Activated T-helper 1 cell treated with anti-CD3 and anti-CD28 coated beads, Interleukin-12 subunit alpha, Interleukin-12 subunit beta, Interleukin-2, Interleukin-4 antibody, amounts not matched to agents 30 ng/mL and 10 ng/mL and 1 ng/mL, durations not matched to agents 14 hours and 24 hours and 36 hours (primary cell): ENCODE measurements around the gene PNN. TPM values are rescaled to one million over a fixed set of nuclear protein-coding genes. Genes with fewer than 3 reads are reported as not detected.
A peak's percentile ranks its signal among the peaks of the same experiment; 100 is the strongest.
"Not testable (repeated sequence)": the region's sequence is repeated elsewhere in the genome, so short reads cannot be mapped to it uniquely, and the experiment has no call there.

Experiments
- DNase-seq: peaks from one replicate; pipeline ENCODE4 v3.0.0; 2021; ENCODE audit warnings: low spot score
- H3K27ac Mint-ChIP-seq: one replicate; pipeline ENCODE4 v1.8.0; 2021; ENCODE audit warnings: mild to moderate bottlenecking, mixed read lengths
- H3K27me3 Mint-ChIP-seq: one replicate; pipeline ENCODE4 v1.8.0; 2022; ENCODE audit warnings: mild to moderate bottlenecking, moderate library complexity, mixed read lengths; ENCODE audit not compliant: insufficient read depth
- H3K36me3 Mint-ChIP-seq: one replicate; pipeline ENCODE4 v1.8.0; 2021; ENCODE audit warnings: low read depth, mixed read lengths
- H3K4me1 Mint-ChIP-seq: one replicate; pipeline ENCODE4 v1.8.0; 2021; ENCODE audit warnings: low read depth, mixed read lengths
- H3K4me3 Mint-ChIP-seq: one replicate; pipeline ENCODE4 v1.8.0; 2021; ENCODE audit warnings: mild to moderate bottlenecking, moderate library complexity, mixed read lengths
- H3K9me3 Mint-ChIP-seq: one replicate; pipeline ENCODE4 v1.8.0; 2021; ENCODE audit warnings: mixed read lengths
- intact Hi-C: fragments of 100-400 bp; cut with micrococcal nuclease; formaldehyde crosslinking; loops from one replicate; pipeline ENCODE4 v1.15.1; 2024
- total RNA-seq: library from RNA; stranded (reverse); gene quantifications from 2 replicates; pipeline ENCODE4 v1.2.3, GENCODE V29; 2022

The PNN gene
- total RNA-seq, 1 donor from 2014 or later = 111 TPM

DNA sequence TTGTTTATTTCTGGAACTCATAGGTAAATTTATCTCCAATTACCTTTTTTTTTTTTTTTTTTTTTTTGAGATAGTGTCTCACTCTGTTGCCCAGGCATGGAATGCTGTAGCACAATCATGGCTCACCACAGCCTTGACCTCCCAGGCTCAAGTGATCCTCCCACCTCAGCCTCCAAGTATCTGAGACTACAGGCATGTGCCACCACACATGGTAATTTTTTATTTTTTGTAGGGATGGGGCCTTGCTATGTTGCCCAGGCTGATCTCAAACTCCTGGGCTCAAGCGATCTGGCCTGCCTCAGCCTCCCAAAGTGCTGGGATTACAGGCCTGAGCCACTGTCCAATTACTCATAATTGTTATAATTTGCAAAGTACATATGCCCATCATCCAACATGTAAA, 45.4 kb downstream of the PNN start:
- DNase-seq, H3K4me3 Mint-ChIP-seq, H3K27ac Mint-ChIP-seq, H3K36me3 Mint-ChIP-seq, H3K27me3 Mint-ChIP-seq, H3K9me3 Mint-ChIP-seq, intact Hi-C loops: not testable (repeated sequence)
- peaks cover 17% of the 10 kb centered on the region for H3K4me1 Mint-ChIP-seq

- Mint-ChIP-seq H3K9me3 (no peaks in the 10 kb centered on the region), H3K27ac (peak overlapping the region; percentile 95), H3K27me3 (peaks cover 3% of the 10 kb centered on the region), H3K4me1 (peaks cover 43% of the 10 kb centered on the region), H3K4me3 (no peak overlapping the region), H3K36me3 (peaks cover 4% of the 10 kb centered on the region)
- intact Hi-C loops = loop anchor here (2.0 kb wide), 3 partner anchors 113 to 155 kb away; partner anchors contain the start of genes GEMIN2 and SEC23A
- DNase-seq = no peak
Measured at GRCh38 chr14:39228044-39228443, 53.0 kb downstream of the PNN start.

GRCh38 chr14:39228509-39229221, 53.6 kb downstream of the PNN start:
- Mint-ChIP-seq H3K4me1 (peaks cover 47% of the 10 kb centered on the region), H3K9me3 (no peaks in the 10 kb centered on the region), H3K27me3 (peaks cover 3% of the 10 kb centered on the region), H3K27ac (peak overlapping the region; percentile 95), H3K4me3 (peak overlapping the region; percentile 59), H3K36me3 (peaks cover 4% of the 10 kb centered on the region)
- intact Hi-C loops = loop anchor here (1.0 to 2.0 kb wide), 8 partner anchors 9 to 204 kb away; partner anchors contain the start of genes FBXO33, GEMIN2, PNN and SEC23A
- DNase-seq = no peak

DNA sequence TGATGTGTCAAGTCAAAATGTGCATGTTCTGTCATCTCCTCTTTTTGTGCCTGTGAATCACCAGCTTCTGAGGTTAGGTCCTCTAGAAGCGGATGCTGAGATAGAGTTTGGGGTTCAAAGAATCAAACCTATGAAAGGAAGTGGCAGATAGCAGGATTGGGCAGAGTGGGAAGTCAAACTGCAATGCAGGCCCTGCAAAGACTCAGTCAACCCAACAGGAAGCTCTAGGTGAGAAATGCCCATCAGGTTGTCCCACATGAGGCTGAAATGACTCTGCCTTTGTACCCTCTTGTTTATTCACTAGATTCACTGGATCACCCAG, 54.1 kb downstream of the PNN start:
- peak; percentile 72 for DNase-seq
- Mint-ChIP-seq H3K9me3 (no peaks in the 10 kb centered on the region), H3K27ac (peak overlapping the region; percentile 95), H3K4me1 (peaks cover 47% of the 10 kb centered on the region), H3K27me3 (no peaks in the 10 kb centered on the region), H3K36me3 (peaks cover 4% of the 10 kb centered on the region), H3K4me3 (peak overlapping the region; percentile 62)
- intact Hi-C loops = loop anchor here (1.0 to 2.0 kb wide), 8 partner anchors 10 to 203 kb away; partner anchors contain the start of genes FBXO33, GEMIN2, PNN and SEC23A

DNA sequence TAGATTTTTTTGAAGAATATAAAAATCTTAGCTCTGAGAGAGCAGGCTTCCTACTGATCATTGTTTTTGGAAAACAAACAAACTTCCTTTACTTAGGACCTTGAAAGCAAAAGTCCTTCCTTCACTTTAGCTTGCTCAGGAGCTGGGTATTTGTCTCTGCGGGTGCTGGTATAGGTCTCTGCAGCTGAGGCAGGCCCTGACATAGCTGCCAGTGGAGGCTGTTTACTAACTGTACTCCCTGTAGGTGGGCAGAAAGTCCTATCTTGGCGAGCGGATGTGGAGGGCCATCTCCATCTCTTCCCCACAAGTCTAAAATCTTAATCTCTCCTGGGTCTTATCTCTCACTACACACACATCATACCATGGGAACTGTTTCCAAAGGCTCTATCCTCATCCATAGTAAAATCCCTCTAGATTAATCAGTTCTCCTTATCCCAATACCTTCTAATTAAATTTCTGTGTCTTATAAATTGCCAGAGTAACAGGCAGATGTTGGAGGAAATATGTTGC, 54.6 kb downstream of the PNN start:
- Mint-ChIP-seq H3K9me3 (no peaks in the 10 kb centered on the region), H3K27ac (peak overlapping the region; percentile 95), H3K36me3 (peaks cover 4% of the 10 kb centered on the region), H3K4me1 (peaks cover 47% of the 10 kb centered on the region), H3K27me3 (no peaks in the 10 kb centered on the region), H3K4me3 (peak overlapping the region; percentile 20)
- intact Hi-C loops = loop anchor here (1.0 to 5.0 kb wide), 9 partner anchors 10 to 218 kb away; partner anchors contain the start of genes FBXO33, GEMIN2, PNN and SEC23A
- no peak for DNase-seq

DNA sequence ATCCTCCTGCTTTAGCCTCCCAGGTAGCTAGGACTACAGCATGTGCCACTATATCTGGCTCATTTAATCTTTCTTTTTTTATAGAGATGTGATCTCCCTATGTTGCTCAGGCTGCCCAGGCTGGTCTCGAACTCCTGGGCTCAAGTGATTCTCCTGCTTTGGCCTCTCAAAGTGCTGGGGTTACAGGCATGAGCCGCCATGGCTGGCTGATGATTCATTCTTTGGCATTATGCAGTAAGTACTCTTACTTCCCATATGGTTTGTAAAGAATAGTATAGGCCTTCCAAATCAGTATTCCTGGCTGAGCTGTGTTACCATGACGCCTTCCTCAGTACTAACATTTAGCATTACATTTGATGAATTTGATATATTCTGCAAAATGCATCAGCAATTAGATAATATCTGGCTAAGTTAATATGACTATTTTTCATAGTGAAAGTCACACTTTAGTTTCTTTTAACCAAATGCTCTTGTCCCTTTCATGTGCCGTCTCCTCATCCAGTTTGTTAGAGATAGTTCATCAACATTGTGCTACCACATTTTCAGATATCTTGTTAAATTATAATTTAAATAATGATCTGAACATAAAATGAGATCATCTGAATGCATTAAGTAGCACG, 55.5 kb downstream of the PNN start:
- intact Hi-C loops = loop anchor here (1.0 to 5.0 kb wide), 2 partner anchors 138 to 217 kb away; no protein-coding TSS in a partner anchor
- Mint-ChIP-seq H3K36me3 (peaks cover 1% of the 10 kb centered on the region), H3K27ac (peak overlapping the region; percentile 83), H3K9me3 (no peaks in the 10 kb centered on the region), H3K4me3 (no peak overlapping the region), H3K4me1 (peaks cover 47% of the 10 kb centered on the region), H3K27me3 (no peaks in the 10 kb centered on the region)
- no peak for DNase-seq

DNA sequence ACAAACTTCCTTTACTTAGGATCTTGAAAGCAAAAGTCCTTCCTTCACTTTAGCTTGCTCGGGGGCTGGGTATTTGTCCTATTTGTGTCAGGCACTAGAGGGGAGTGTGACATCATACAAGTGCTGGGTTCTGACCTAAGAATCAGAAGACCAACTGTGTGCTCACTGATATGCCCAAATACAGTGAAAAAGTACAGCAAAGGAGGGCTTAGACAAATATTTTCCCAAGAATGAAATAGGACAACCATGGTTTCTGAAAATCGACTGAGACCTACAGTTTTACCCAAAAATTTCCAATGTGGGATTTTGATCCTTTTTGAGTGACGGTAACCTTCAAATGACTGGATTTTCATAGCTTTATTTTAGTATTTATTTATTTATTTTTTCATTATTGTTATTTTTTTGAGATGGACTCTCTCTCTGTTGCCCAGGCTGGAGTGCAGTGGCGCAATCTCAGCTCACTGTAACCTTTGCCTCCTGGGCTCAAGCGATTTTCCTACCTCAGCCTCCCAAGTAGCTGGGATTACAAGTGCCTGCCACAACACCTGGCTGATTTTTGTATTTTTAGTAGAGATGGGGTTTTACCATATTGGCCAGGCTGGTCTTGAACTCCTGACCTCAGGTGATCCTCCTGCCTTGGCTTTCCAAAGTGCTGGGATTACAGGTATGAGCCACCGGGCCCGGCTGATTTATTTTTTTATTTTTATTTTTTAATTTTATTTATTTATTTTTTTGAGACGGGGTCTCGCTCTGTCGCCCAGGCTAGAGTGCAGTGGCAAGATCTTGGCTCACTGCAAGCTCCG, 56.9 kb downstream of the PNN start:
- peak overlapping the region; percentile 15 for H3K27ac Mint-ChIP-seq
- intact Hi-C loops = loop anchor here (1.0 to 5.0 kb wide), 2 partner anchors 136 to 215 kb away; no protein-coding TSS in a partner anchor
- peaks cover 47% of the 10 kb centered on the region for H3K4me1 Mint-ChIP-seq
- H3K4me3 Mint-ChIP-seq, H3K9me3 Mint-ChIP-seq, H3K36me3 Mint-ChIP-seq, H3K27me3 Mint-ChIP-seq: not testable (repeated sequence)
- DNase-seq = peak; percentile 22

Other genes with a start within 250 kb of the PNN start
- 61.2 and 72.0 TPM in 2 replicates for gene SEC23A, start 72.0 kb upstream of the PNN start, total RNA-seq
- 22.2 and 23.7 TPM in 2 replicates for gene GEMIN2, start 60.9 kb upstream of the PNN start, total RNA-seq
- 17.4 and 18.5 TPM in 2 replicates for gene TRAPPC6B, start 4.9 kb upstream of the PNN start, total RNA-seq
- gene MIA2, start 58.7 kb downstream of the PNN start, total RNA-seq = 22.6 and 23.8 TPM in 2 replicates